A673 (cell line): Measurements from ENCODE around the gene RASL10A. TPM values are rescaled to one million over a fixed set of nuclear protein-coding genes. Genes with fewer than 3 reads are reported as not detected.

Experiments
- BruUV-seq: library from RNA; stranded (reverse); fragments of 400-500 nt; replicated peaks from 2 replicates; lab custom pipeline; 2021; lab: Mats Ljungman, UMichigan
- CTCF ChIA-PET: fragments of 300-600 bp; sonication (Branson Sonifier 250); formaldehyde crosslinking; loops from one replicate; lab custom pipeline; 2022; ENCODE audit warnings: antibody characterized with exemption; lab: Charles Lee
- POLR2A ChIA-PET: fragments of 300-600 bp; sonication (Branson Sonifier 250); formaldehyde crosslinking; loops from one replicate; lab custom pipeline; 2022; ENCODE audit warnings: antibody characterized with exemption; ENCODE audit not compliant: low non-redundant PET; lab: Charles Lee
- DNase-seq: peaks from one replicate; pipeline ENCODE4 v3.0.0-alpha.2; 2015; ENCODE audit warnings: low spot score
- H3K27ac ChIP-seq: fragments of 200-600 bp; sonication (generic); 2 replicates; pipeline ENCODE4 v1.5.1; 2016; ENCODE audit warnings: mixed run types, low read depth, mild to moderate bottlenecking, mixed read lengths, antibody characterized with exemption, low read length; ENCODE audit not compliant: poor library complexity, severe bottlenecking
- H3K27me3 ChIP-seq: fragments of 200-600 bp; sonication (generic); replicated peaks from 2 replicates; pipeline ENCODE4 v1.6.1; 2017; ENCODE audit warnings: mixed run types, low read depth, mild to moderate bottlenecking, mixed read lengths, antibody characterized with exemption, low read length; ENCODE audit not compliant: insufficient read depth, poor library complexity
- H3K36me3 ChIP-seq: fragments of 200-600 bp; sonication (generic); 2 replicates; pipeline ENCODE4 v1.6.1; 2016; ENCODE audit warnings: mixed run types, mild to moderate bottlenecking, mixed read lengths, antibody characterized with exemption, low read length; ENCODE audit not compliant: insufficient read depth, poor library complexity, severe bottlenecking
- H3K4me1 ChIP-seq: fragments of 200-600 bp; sonication (generic); 2 replicates; pipeline ENCODE4 v1.6.1; 2017; ENCODE audit warnings: mixed run types, mild to moderate bottlenecking, mixed read lengths, antibody characterized with exemption, low read length; ENCODE audit not compliant: insufficient read depth, poor library complexity, severe bottlenecking
- H3K4me3 ChIP-seq: fragments of 200-600 bp; sonication (generic); 2 replicates; pipeline ENCODE4 v1.5.1; 2016; ENCODE audit warnings: low read depth, mixed run types, mild to moderate bottlenecking, mixed read lengths, low read length; ENCODE audit not compliant: poor library complexity, severe bottlenecking
- H3K9me3 ChIP-seq: fragments of 200-600 bp; sonication (generic); 2 replicates; pipeline ENCODE4 v1.6.1; 2016; ENCODE audit warnings: mixed run types, low read depth, mild to moderate bottlenecking, mixed read lengths, antibody characterized with exemption, low read length; ENCODE audit not compliant: poor library complexity, severe bottlenecking
- EZH2 ChIP-seq: fragments of 200-600 bp; sonication (generic); IDR thresholded peaks from 2 replicates; pipeline ENCODE4 v1.6.1; 2017; ENCODE audit warnings: borderline replicate concordance, low read depth, mild to moderate bottlenecking, mixed read lengths, antibody characterized with exemption, low read length; ENCODE audit not compliant: poor library complexity, severe bottlenecking
- intact Hi-C: fragments of 100-400 bp; cut with micrococcal nuclease; formaldehyde crosslinking; loops from one replicate; pipeline ENCODE4 v1.10.0; 2022; ENCODE audit not compliant: unreplicated experiment
- total RNA-seq: library from RNA; stranded (reverse); gene quantifications from 2 replicates; pipeline ENCODE4 v1.2.3, GENCODE V29; 2021
- TF ChIP-seq, protein P1 (sequence below): fragments of 300-800, 200-600 bp; sonication (generic); conservative IDR thresholded peaks from 2 replicates; pipeline ENCODE4 v1.5.1; 2017; ENCODE audit warnings: low read depth, mild to moderate bottlenecking, antibody characterized with exemption, low read length, moderate library complexity, mixed read lengths

RASL10A gene
- total RNA-seq, 1 experiment from 2014 or later = not detected

DNA sequence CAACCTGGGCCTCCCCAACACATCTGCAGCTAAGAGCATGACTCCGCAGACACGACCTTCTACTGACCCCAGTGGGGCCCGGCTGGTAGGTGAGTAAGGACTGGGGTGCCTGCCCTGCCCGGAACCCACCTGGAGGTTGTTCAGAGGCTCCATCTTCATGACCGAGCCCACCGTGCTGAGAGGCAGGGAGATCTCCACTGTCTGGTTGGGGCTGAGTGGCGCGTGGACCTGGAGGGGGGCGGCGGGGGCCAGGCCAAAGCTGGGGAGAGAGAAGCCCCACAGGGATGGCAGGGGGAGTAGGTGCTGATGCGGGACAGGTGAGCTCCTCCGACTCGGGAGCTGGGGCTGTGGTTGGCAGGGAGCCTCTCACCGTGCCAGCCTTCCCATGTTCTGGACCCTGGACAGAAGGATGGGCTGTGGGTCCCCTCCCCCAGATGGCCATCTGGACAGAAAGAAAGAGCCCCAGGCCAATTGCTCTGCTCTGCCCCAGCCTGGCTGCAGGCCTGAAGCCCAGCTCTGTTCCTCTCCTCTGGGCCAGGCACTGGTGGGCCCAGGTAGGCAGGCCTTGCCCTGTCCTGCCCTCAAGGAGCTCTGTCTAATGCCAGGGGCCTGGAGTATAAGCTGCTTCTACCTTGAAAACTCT is 16.3 kb upstream of the RASL10A start:
- ChIA-PET CTCF (no interaction called here), POLR2A (no interaction called here)
- intact Hi-C loops = no loop called here
- BruUV-seq = no TSS peak
- H3K36me3 ChIP-seq = no peaks in the 10 kb centered on the region
- DNase-seq = no peak
- H3K27me3 ChIP-seq = no peaks in the 10 kb centered on the region
- no peak overlapping the region for H3K4me3 ChIP-seq
- peak overlapping the region; percentile 63 for H3K27ac ChIP-seq
- no peak for TF ChIP-seq EZH2
- TF ChIP-seq, protein P1, sequence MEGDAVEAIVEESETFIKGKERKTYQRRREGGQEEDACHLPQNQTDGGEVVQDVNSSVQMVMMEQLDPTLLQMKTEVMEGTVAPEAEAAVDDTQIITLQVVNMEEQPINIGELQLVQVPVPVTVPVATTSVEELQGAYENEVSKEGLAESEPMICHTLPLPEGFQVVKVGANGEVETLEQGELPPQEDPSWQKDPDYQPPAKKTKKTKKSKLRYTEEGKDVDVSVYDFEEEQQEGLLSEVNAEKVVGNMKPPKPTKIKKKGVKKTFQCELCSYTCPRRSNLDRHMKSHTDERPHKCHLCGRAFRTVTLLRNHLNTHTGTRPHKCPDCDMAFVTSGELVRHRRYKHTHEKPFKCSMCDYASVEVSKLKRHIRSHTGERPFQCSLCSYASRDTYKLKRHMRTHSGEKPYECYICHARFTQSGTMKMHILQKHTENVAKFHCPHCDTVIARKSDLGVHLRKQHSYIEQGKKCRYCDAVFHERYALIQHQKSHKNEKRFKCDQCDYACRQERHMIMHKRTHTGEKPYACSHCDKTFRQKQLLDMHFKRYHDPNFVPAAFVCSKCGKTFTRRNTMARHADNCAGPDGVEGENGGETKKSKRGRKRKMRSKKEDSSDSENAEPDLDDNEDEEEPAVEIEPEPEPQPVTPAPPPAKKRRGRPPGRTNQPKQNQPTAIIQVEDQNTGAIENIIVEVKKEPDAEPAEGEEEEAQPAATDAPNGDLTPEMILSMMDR = no peak
- peaks cover 6% of the 10 kb centered on the region for H3K4me1 ChIP-seq
- no peaks in the 10 kb centered on the region for H3K9me3 ChIP-seq

DNA sequence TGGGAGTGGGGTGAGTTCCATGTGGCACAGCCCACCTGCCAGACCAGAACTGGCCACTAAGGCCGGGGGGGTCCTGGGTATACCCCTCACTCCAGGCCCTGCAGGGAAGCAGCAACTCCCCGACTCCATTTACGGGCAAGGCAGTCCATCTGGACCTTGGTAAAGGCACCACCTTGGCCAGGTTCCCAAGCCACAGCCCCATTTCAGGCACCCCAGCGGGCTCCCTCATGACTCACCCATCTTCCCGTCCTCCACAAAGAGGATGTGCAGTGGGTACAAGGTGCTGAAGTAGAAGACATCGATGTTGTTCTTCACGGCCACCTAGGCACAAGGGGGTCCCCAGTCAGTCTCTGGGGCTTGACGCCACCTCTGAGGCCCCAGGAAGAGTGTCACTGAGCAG is 15.7 kb upstream of the RASL10A start:
- TF ChIP-seq EZH2 = no peak
- TF ChIP-seq, protein P1 = no peak
- H3K27me3 ChIP-seq = no peaks in the 10 kb centered on the region
- no peak overlapping the region for H3K27ac ChIP-seq
- no peak for DNase-seq
- ChIA-PET POLR2A (no interaction called here), CTCF (no interaction called here)
- no peaks in the 10 kb centered on the region for H3K36me3 ChIP-seq
- H3K4me3 ChIP-seq = no peak overlapping the region
- no TSS peak for BruUV-seq
- H3K4me1 ChIP-seq = peaks cover 6% of the 10 kb centered on the region
- intact Hi-C loops = no loop called here
- no peaks in the 10 kb centered on the region for H3K9me3 ChIP-seq

DNA sequence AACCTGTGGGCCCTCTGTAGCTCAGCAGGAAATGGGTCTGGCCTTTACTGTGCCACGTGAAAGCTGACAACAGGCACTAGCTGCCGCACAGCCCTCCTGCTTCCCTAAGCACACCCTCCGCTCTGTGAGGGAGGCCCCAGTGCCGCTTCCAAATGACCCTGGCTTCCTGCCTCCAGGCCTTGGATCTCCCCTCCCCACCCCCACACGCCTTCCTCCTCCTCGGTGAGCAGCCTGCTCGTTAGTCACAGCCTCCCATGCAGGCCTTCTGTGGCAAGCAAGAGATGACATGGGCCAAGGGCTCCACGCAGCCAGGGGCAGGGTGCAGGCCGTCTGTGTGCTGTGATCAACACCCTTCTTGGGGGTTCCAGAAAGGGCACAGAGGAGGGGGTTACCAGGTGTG is 15.3 kb upstream of the RASL10A start:
- Histone ChIP-seq H3K36me3 (no peaks in the 10 kb centered on the region), H3K4me3 (no peak overlapping the region), H3K4me1 (peaks cover 6% of the 10 kb centered on the region), H3K9me3 (no peaks in the 10 kb centered on the region), H3K27ac (no peak overlapping the region), H3K27me3 (no peaks in the 10 kb centered on the region)
- DNase-seq = no peak
- intact Hi-C loops = no loop called here
- ChIA-PET CTCF (no interaction called here), POLR2A (no interaction called here)
- TF ChIP-seq, protein P1 = no peak
- TF ChIP-seq EZH2 = no peak
- BruUV-seq = no TSS peak
